Activated T-cell treated with anti-CD3 and anti-CD28 coated beads for 24 hours (primary cell): Measurements from ENCODE around the gene EXOSC1.
"Not testable (repeated sequence)": the region's sequence is repeated elsewhere in the genome, so short reads cannot be mapped to it uniquely, and the experiment has no call there.

ENCODE experiments used
- DNase-seq: peaks from one replicate; pipeline ENCODE4 v3.0.0-alpha.2; 2020; ENCODE audit warnings: low read depth

The EXOSC1 gene

GRCh38 chr10:97445722-97446639, at the start of gene EXOSC1, which contains the start of gene ZDHHC16:
EXOSC1 (minus strand) TSS chr10:97446006; CDS start chr10:97445985, 21 bp downstream.
ZDHHC16 (plus strand) TSS chr10:97446175; CDS start chr10:97451676, 5,501 bp downstream.
- peak; percentile 88 for DNase-seq

GRCh38 chr10:97494863-97495506, 49.2 kb upstream of the EXOSC1 start:
- no peak for DNase-seq

GRCh38 chr10:97494151-97494550, 48.3 kb upstream of the EXOSC1 start:
- DNase-seq: no peak

GRCh38 chr10:97490592-97490991, 44.8 kb upstream of the EXOSC1 start:
- DNase-seq: no peak

GRCh38 chr10:97485647-97486281, 40.0 kb upstream of the EXOSC1 start:
- DNase-seq: no peak

- no peak for DNase-seq
Observed at GRCh38 chr10:97483921-97484320, 38.1 kb upstream of the EXOSC1 start.

- DNase-seq: no peak
Observed at GRCh38 chr10:97483506-97483905, 37.7 kb upstream of the EXOSC1 start.

GRCh38 chr10:97482381-97482780, 36.6 kb upstream of the EXOSC1 start:
- no peak for DNase-seq

GRCh38 chr10:97481071-97481470, 35.3 kb upstream of the EXOSC1 start:
- DNase-seq: no peak

- DNase-seq: no peak
Observed at GRCh38 chr10:97479939-97480338, 34.1 kb upstream of the EXOSC1 start.

- not testable (repeated sequence) for DNase-seq
Observed at GRCh38 chr10:97479410-97479809, 33.6 kb upstream of the EXOSC1 start.

GRCh38 chr10:97475936-97476594, 30.3 kb upstream of the EXOSC1 start:
- no peak for DNase-seq

GRCh38 chr10:97474918-97475317, 29.1 kb upstream of the EXOSC1 start:
- DNase-seq: no peak

- not testable (repeated sequence) for DNase-seq
Observed at GRCh38 chr10:97468781-97469180, 23.0 kb upstream of the EXOSC1 start.

- no peak for DNase-seq
Observed at GRCh38 chr10:97468162-97468561, 22.4 kb upstream of the EXOSC1 start.

GRCh38 chr10:97466755-97467154, 20.9 kb upstream of the EXOSC1 start:
- no peak for DNase-seq

- DNase-seq: no peak
Observed at GRCh38 chr10:97465982-97466381, 20.2 kb upstream of the EXOSC1 start.

- DNase-seq: no peak
Observed at GRCh38 chr10:97464226-97464625, 18.4 kb upstream of the EXOSC1 start.

- peak; percentile 30 for DNase-seq
Observed at GRCh38 chr10:97463363-97464132, 17.7 kb upstream of the EXOSC1 start.

- no peak for DNase-seq
Observed at GRCh38 chr10:97462309-97462708, 16.5 kb upstream of the EXOSC1 start.

GRCh38 chr10:97459933-97460332, 14.1 kb upstream of the EXOSC1 start:
- no peak for DNase-seq
